SK-N-SH (cell line): Measurements from ENCODE around the gene LSP1. TPM values are rescaled to one million over a fixed set of nuclear protein-coding genes. Genes with fewer than 3 reads are reported as not detected.

Source experiments
- CTCF ChIA-PET: fragments of 300-600, 350-600 bp; formaldehyde crosslinking; extraction: SDS; loops from one replicate; lab custom pipeline; 2021; lab: Yijun Ruan, JAX
- POLR2A ChIA-PET: fragments of 350-600 bp; sonication (Branson Sonifier 250); formaldehyde crosslinking; extraction: SDS; loops from one replicate; lab custom pipeline; 2020; ENCODE audit warnings: antibody characterized with exemption, inconsistent platforms; lab: Yijun Ruan, JAX
- DNase-seq: peaks from one replicate; pipeline ENCODE4 v3.0.0; 2012
- H2AFZ ChIP-seq: fragments of 200-600 bp; sonication (generic); 2 replicates; pipeline ENCODE4 v1.8.1; 2016; ENCODE audit warnings: antibody characterized with exemption, mild to moderate bottlenecking, low read depth
- H3F3A ChIP-seq: fragments of 200-600 bp; sonication (generic); replicated peaks from 2 replicates; pipeline ENCODE3; 2016; ENCODE audit warnings: antibody characterized with exemption, mild to moderate bottlenecking; ENCODE audit not compliant: insufficient read depth
- H3K27ac ChIP-seq, 2 experiments: fragments of 200-500 bp in 1 of 2; fragments of 200-600 bp in 1 of 2; sonication (Bioruptor generic) in 1 of 2; sonication (generic), shearing (Covaris generic) in 1 of 2; 2 replicates each; pipeline versions ENCODE4 v1.5.1 to v1.6.1; 2014 to 2016; ENCODE audit warnings: low read depth in 2 of 2, inconsistent platforms in 1 of 2, low read length in 1 of 2, mild to moderate bottlenecking in 1 of 2, mixed read lengths in 1 of 2
- H3K27me3 ChIP-seq: fragments of 200-600 bp; sonication (generic), shearing (Covaris generic); 2 replicates; pipeline ENCODE4 v1.6.1; 2016; ENCODE audit warnings: mixed run types; ENCODE audit not compliant: insufficient read depth
- H3K36me3 ChIP-seq, 2 experiments: fragments of 200-500 bp in 1 of 2; fragments of 200-600 bp in 1 of 2; sonication (Bioruptor generic) in 1 of 2; sonication (generic) in 1 of 2; replicated peaks in 1 of 2; 2 replicates each; pipeline versions ENCODE3 to v1.5.1; 2014 to 2016; ENCODE audit warnings: low read length in 1 of 2, mild to moderate bottlenecking in 1 of 2; ENCODE audit not compliant: insufficient read depth in 2 of 2, control insufficient read depth in 1 of 2
- H3K4me1 ChIP-seq, 2 experiments: fragments of 200-500 bp in 1 of 2; fragments of 200-600 bp in 1 of 2; sonication (Bioruptor generic) in 1 of 2; sonication (generic), shearing (Covaris generic) in 1 of 2; 2 replicates each; pipeline versions ENCODE4 v1.5.1 to v1.6.1; 2014 to 2016; ENCODE audit warnings: low read depth in 1 of 2, low read length in 1 of 2, mixed run types in 1 of 2; ENCODE audit not compliant: insufficient read depth in 2 of 2, control insufficient read depth in 1 of 2
- H3K4me2 ChIP-seq: fragments of 200-600 bp; sonication (generic), shearing (Covaris generic); 2 replicates; pipeline ENCODE4 v1.6.1; 2017; ENCODE audit warnings: mixed run types
- H3K4me3 ChIP-seq, 2 experiments: fragments of 200-500 bp in 1 of 2; fragments of 200-600 bp in 1 of 2; sonication (Bioruptor generic) in 1 of 2; sonication (generic), shearing (Covaris generic) in 1 of 2; 2 replicates each; pipeline versions ENCODE4 v1.5.1 to v1.8.1; 2014 to 2016; ENCODE audit warnings: low read depth in 2 of 2, inconsistent platforms in 1 of 2, low read length in 1 of 2, mild to moderate bottlenecking in 1 of 2, mixed read lengths in 1 of 2, moderate library complexity in 1 of 2
- H3K79me2 ChIP-seq: fragments of 200-600 bp; sonication (generic); 2 replicates; pipeline ENCODE4 v1.8.1; 2017; ENCODE audit warnings: mild to moderate bottlenecking; ENCODE audit not compliant: insufficient read depth
- H3K9ac ChIP-seq: fragments of 200-600 bp; sonication (generic); 2 replicates; pipeline ENCODE4 v1.6.1; 2017; ENCODE audit warnings: mixed run types
- H3K9me2 ChIP-seq: fragments of 200-600 bp; sonication (generic); 2 replicates; pipeline ENCODE4 v1.6.1; 2017; ENCODE audit warnings: mixed run types
- H3K9me3 ChIP-seq: fragments of 200-600 bp; sonication (generic); 2 replicates; pipeline ENCODE4 v1.6.1; 2017; ENCODE audit warnings: mixed run types, mild to moderate bottlenecking, moderate library complexity
- H4K20me1 ChIP-seq: fragments of 200-600 bp; sonication (generic); 2 replicates; pipeline ENCODE4 v1.6.1; 2017; ENCODE audit warnings: mild to moderate bottlenecking, mixed run types; ENCODE audit not compliant: insufficient read depth
- CTCF ChIP-seq: fragments of 200-600 bp; sonication (generic); IDR thresholded peaks from 2 replicates; pipeline ENCODE4 v1.6.1; 2017; ENCODE audit warnings: antibody characterized with exemption, mild to moderate bottlenecking, moderate library complexity
- EP300 ChIP-seq, 2 experiments: IDR thresholded peaks; 2 replicates each; pipeline versions ENCODE4 v1.4.0 to v1.6.1; 2012; ENCODE audit warnings: borderline replicate concordance in 1 of 2, low read depth in 1 of 2, low read length in 1 of 2
- EZH2phosphoT487 ChIP-seq: fragments of 200-600 bp; sonication (generic); IDR thresholded peaks from 2 replicates; pipeline ENCODE4 v1.6.1; 2017; ENCODE audit warnings: low read depth, mixed run types, mild to moderate bottlenecking, antibody characterized with exemption, moderate library complexity, borderline replicate concordance
- NRF1 ChIP-seq: IDR thresholded peaks from 2 replicates; pipeline ENCODE4 v1.6.1; 2012; ENCODE audit warnings: low read depth, mild to moderate bottlenecking, low read length
- RFX5 ChIP-seq: IDR thresholded peaks from 2 replicates; pipeline ENCODE4 v1.6.1; 2012; ENCODE audit warnings: mild to moderate bottlenecking, improper control_type of control experiment, low read length
- USF1 ChIP-seq: IDR thresholded peaks from 2 replicates; pipeline ENCODE4 v1.4.0; 2012; ENCODE audit warnings: low read depth, borderline replicate concordance
- WGBS: methylation state at CpG from one replicate; pipeline ENCODE4 v1.1.6; 2017; ENCODE audit warnings: low lambda C conversion rate; 5-methylcytosine and 5-hydroxymethylcytosine counted together
- polyA plus RNA-seq, 3 experiments: library from polyadenylated mRNA; depleted of rRNA; stranded (reverse); fragments of >200 nt; gene quantifications; 2 replicates each; pipeline ENCODE4 v1.2.3, GENCODE V29; 2012

LSP1 gene
- polyA plus RNA-seq, 1 of the 3 experiments (the other 2 are of a cell fraction): 0.38 TPM

GRCh38 chr11:1825039-1825740 is 27.7 kb upstream of the LSP1 start (continued):
- no peak for TF ChIP-seq USF1
- no peak for TF ChIP-seq RFX5
- TF ChIP-seq EZH2phosphoT487: no peak
- no peak for TF ChIP-seq CTCF

- H3K4me3 ChIP-seq: no peak overlapping the region
- H3K9me3 ChIP-seq: no peaks in the 10 kb centered on the region
- peaks cover 3% of the 10 kb centered on the region for H3F3A ChIP-seq
- H3K4me2 ChIP-seq: no peak overlapping the region
- peaks cover 13 to 49% of the 10 kb centered on the region in 2 experiments; a peak in 3 of 4 replicates for H3K4me1 ChIP-seq
- 90% methylated on average over 14 of the region's 33 CpGs for WGBS
- TF ChIP-seq EP300 (IDR thresholded peaks at IDR 0.05; ENCODE audit: borderline replicate concordance in 1 of 2, low read depth in 1 of 2, low read length in 1 of 2) (no peak), NRF1 (no peak), CTCF (no peak)
- no peak for DNase-seq
- H3K9me2 ChIP-seq: no peaks in the 10 kb centered on the region
- no peak overlapping the region for H2AFZ ChIP-seq
- H3K27me3 ChIP-seq: no peaks in the 10 kb centered on the region
- POLR2A ChIA-PET: no interaction called here
- H4K20me1 ChIP-seq: no peaks in the 10 kb centered on the region
- H3K79me2 ChIP-seq: no peaks in the 10 kb centered on the region
- H3K36me3 ChIP-seq: no peaks in the 10 kb centered on the region
- no peak overlapping the region; a peak in 1 of 4 replicates for H3K27ac ChIP-seq
- CTCF ChIA-PET: interaction anchor here (0.9 to 20.8 kb wide), 7 partner anchors 9 to 324 kb away, joined by 3 to 585 read pairs (median 9); partner anchors contain the start of gene IGF2
- no peak overlapping the region for H3K9ac ChIP-seq
Measured at GRCh38 chr11:1825785-1826451, 27.0 kb upstream of the LSP1 start.
